Adrenal gland (tissue), 5 donors: ENCODE data around the gene CAPN15.

Experiments used
- POLR2A ChIP-seq, 2 donors: fragments of 450-650 bp; IDR thresholded peaks; one replicate each; pipeline ENCODE4 v1.6.1; 2017; ENCODE audit warnings: antibody characterized with exemption in 2 of 2, mild to moderate bottlenecking in 2 of 2, moderate library complexity in 1 of 2
- TF ChIP-seq, protein P1 (sequence below), 6 experiments: fragments of 450-650 bp in 4 of 6; fragments of 200-600 bp in 2 of 6; sonication (generic) in 1 of 6; IDR thresholded peaks; 1 replicate in 5 of 6; 2 replicates in 1 of 6; pipeline versions ENCODE4 v1.5.1 to v1.8.0; 2016 to 2021; ENCODE audit warnings: antibody characterized with exemption in 6 of 6, mild to moderate bottlenecking in 2 of 6, moderate library complexity in 1 of 6
- donor health status: DM: no; HTN: no; CAD: no.

DNA sequence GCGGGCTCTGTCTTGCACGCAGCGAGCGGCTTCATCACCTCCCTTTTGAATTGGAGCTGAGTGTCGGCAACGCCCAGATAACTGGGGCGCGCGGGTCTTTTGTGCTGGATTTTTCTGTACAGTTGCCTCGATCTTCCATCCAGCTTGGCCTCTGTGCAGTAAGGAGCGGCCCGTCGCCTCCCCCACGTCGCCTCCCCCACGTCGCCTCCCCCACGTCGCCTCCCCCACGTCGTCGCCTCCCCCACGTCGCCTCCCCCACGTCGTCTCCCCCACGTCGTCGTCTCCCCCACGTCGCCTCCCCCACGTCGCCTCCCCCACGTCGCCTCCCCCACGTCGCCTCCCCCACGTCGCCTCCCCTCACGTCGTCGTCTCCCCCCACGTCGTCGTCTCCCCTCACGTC, 17.0 kb downstream of the CAPN15 start:
- no peak for TF ChIP-seq POLR2A (IDR thresholded peaks at IDR 0.05)
- TF ChIP-seq, protein P1, sequence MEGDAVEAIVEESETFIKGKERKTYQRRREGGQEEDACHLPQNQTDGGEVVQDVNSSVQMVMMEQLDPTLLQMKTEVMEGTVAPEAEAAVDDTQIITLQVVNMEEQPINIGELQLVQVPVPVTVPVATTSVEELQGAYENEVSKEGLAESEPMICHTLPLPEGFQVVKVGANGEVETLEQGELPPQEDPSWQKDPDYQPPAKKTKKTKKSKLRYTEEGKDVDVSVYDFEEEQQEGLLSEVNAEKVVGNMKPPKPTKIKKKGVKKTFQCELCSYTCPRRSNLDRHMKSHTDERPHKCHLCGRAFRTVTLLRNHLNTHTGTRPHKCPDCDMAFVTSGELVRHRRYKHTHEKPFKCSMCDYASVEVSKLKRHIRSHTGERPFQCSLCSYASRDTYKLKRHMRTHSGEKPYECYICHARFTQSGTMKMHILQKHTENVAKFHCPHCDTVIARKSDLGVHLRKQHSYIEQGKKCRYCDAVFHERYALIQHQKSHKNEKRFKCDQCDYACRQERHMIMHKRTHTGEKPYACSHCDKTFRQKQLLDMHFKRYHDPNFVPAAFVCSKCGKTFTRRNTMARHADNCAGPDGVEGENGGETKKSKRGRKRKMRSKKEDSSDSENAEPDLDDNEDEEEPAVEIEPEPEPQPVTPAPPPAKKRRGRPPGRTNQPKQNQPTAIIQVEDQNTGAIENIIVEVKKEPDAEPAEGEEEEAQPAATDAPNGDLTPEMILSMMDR (IDR thresholded peaks at IDR 0.05): no peak
